Mucosa of rectum (tissue), 2 donors: ENCODE data around the gene GLIPR1L1.

Source experiments
- H3K27ac ChIP-seq, 2 donors: one replicate each; pipeline ENCODE4 v1.7.0; 2013; ENCODE audit warnings: inconsistent platforms in 2 of 2, low read depth in 2 of 2, low read length in 2 of 2
- H3K27me3 ChIP-seq, 2 donors: one replicate each; pipeline ENCODE4 v1.7.0; 2013; ENCODE audit warnings: low read length in 2 of 2; ENCODE audit not compliant: control insufficient read depth in 2 of 2, insufficient read depth in 2 of 2
- H3K36me3 ChIP-seq, 2 donors: one replicate each; pipeline ENCODE4 v1.7.0; 2013; ENCODE audit warnings: low read length in 2 of 2; ENCODE audit not compliant: control insufficient read depth in 2 of 2, insufficient read depth in 2 of 2
- H3K4me1 ChIP-seq, 2 donors: one replicate each; pipeline ENCODE4 v1.7.0; 2013; ENCODE audit warnings: low read length in 2 of 2, mild to moderate bottlenecking in 1 of 2; ENCODE audit not compliant: control insufficient read depth in 2 of 2, insufficient read depth in 2 of 2
- H3K4me3 ChIP-seq, 2 donors: one replicate each; pipeline ENCODE4 v1.7.0; 2013; ENCODE audit warnings: low read length in 2 of 2
- H3K9ac ChIP-seq, 2 donors: one replicate each; pipeline ENCODE4 v1.7.0; 2013; ENCODE audit warnings: low read length in 2 of 2, low read depth in 1 of 2, mild to moderate bottlenecking in 1 of 2
- H3K9me3 ChIP-seq, 2 donors: one replicate each; pipeline ENCODE4 v1.7.0; 2013; ENCODE audit warnings: low read length in 2 of 2; ENCODE audit not compliant: control insufficient read depth in 2 of 2
- donor health status: healthy.
- donor health status: Normal muscosa, but diverticular disease.

The GLIPR1L1 gene

GRCh38 chr12:75334384-75335030 is at the start of gene GLIPR1L1:
Gene GLIPR1L1 (plus strand): TSS chr12:75334670. CDS start chr12:75334729, 59 bp downstream.
- no peaks in the 10 kb centered on the region for H3K27me3 ChIP-seq
- peak within 1 kb of the TSS; percentile 30 to 59 for H3K4me3 ChIP-seq
- H3K9me3 ChIP-seq, result no peaks in the 10 kb centered on the region
- peaks cover 0 to 4% of the 10 kb centered on the region in 2 donors for H3K4me1 ChIP-seq
- no peak within 1 kb of the TSS for H3K27ac ChIP-seq
- H3K36me3 ChIP-seq, result no peaks in the 10 kb centered on the region
- no peak within 1 kb of the TSS for H3K9ac ChIP-seq

- Histone ChIP-seq H3K9ac (no peak overlapping the region), H3K4me1 (no peaks in the 10 kb centered on the region), H3K36me3 (no peaks in the 10 kb centered on the region), H3K27me3 (no peaks in the 10 kb centered on the region), H3K4me3 (no peak overlapping the region), H3K9me3 (no peaks in the 10 kb centered on the region), H3K27ac (no peak overlapping the region)
Measured at GRCh38 chr12:75288860-75289259, 45.6 kb upstream of the GLIPR1L1 start.

- Histone ChIP-seq H3K27ac (no peak overlapping the region), H3K36me3 (no peaks in the 10 kb centered on the region), H3K4me3 (no peak overlapping the region), H3K9ac (no peak overlapping the region), H3K9me3 (no peaks in the 10 kb centered on the region), H3K27me3 (no peaks in the 10 kb centered on the region), H3K4me1 (no peaks in the 10 kb centered on the region)
Measured at GRCh38 chr12:75289753-75290152, 44.7 kb upstream of the GLIPR1L1 start.

GRCh38 chr12:75291014-75291413 is 43.5 kb upstream of the GLIPR1L1 start:
- Histone ChIP-seq H3K27ac (no peak overlapping the region), H3K4me1 (no peaks in the 10 kb centered on the region), H3K36me3 (no peaks in the 10 kb centered on the region), H3K27me3 (no peaks in the 10 kb centered on the region), H3K9me3 (no peaks in the 10 kb centered on the region), H3K4me3 (no peak overlapping the region), H3K9ac (no peak overlapping the region)

GRCh38 chr12:75294336-75294735 is 40.1 kb upstream of the GLIPR1L1 start:
- H3K27ac ChIP-seq, result no peak overlapping the region
- no peak overlapping the region for H3K9ac ChIP-seq
- H3K9me3 ChIP-seq, result no peaks in the 10 kb centered on the region
- H3K4me1 ChIP-seq, result no peaks in the 10 kb centered on the region
- no peaks in the 10 kb centered on the region for H3K36me3 ChIP-seq
- H3K4me3 ChIP-seq, result no peak overlapping the region
- H3K27me3 ChIP-seq, result no peaks in the 10 kb centered on the region

GRCh38 chr12:75294797-75295196 is 39.7 kb upstream of the GLIPR1L1 start:
- H3K4me1 ChIP-seq, result no peaks in the 10 kb centered on the region

GRCh38 chr12:75302225-75302624 is 32.2 kb upstream of the GLIPR1L1 start:
- H3K4me3 ChIP-seq, result no peak overlapping the region
- H3K27me3 ChIP-seq, result no peaks in the 10 kb centered on the region
- no peaks in the 10 kb centered on the region for H3K4me1 ChIP-seq
- H3K27ac ChIP-seq, result no peak overlapping the region
- no peaks in the 10 kb centered on the region for H3K9me3 ChIP-seq
- no peaks in the 10 kb centered on the region for H3K36me3 ChIP-seq
- H3K9ac ChIP-seq, result no peak overlapping the region

More at GRCh38 chr12:75294797-75295196, 39.7 kb upstream of the GLIPR1L1 start:
- Histone ChIP-seq H3K27me3 (no peaks in the 10 kb centered on the region), H3K9me3 (no peaks in the 10 kb centered on the region), H3K36me3 (no peaks in the 10 kb centered on the region), H3K9ac (no peak overlapping the region), H3K4me3 (no peak overlapping the region), H3K27ac (no peak overlapping the region)

- no peaks in the 10 kb centered on the region for H3K4me1 ChIP-seq
- no peak overlapping the region for H3K4me3 ChIP-seq
- H3K9me3 ChIP-seq, result no peaks in the 10 kb centered on the region
- no peak overlapping the region for H3K9ac ChIP-seq
- no peaks in the 10 kb centered on the region for H3K27me3 ChIP-seq
- H3K27ac ChIP-seq, result no peak overlapping the region
- H3K36me3 ChIP-seq, result no peaks in the 10 kb centered on the region
Measured at GRCh38 chr12:75302781-75303180, 31.7 kb upstream of the GLIPR1L1 start.

GRCh38 chr12:75305412-75306332 is 28.8 kb upstream of the GLIPR1L1 start:
- no peak overlapping the region for H3K27ac ChIP-seq
- H3K27me3 ChIP-seq, result no peaks in the 10 kb centered on the region
- H3K4me3 ChIP-seq, result no peak overlapping the region
- no peaks in the 10 kb centered on the region for H3K9me3 ChIP-seq
- no peak overlapping the region for H3K9ac ChIP-seq
- no peaks in the 10 kb centered on the region for H3K36me3 ChIP-seq
- no peaks in the 10 kb centered on the region for H3K4me1 ChIP-seq

GRCh38 chr12:75308279-75308678 is 26.2 kb upstream of the GLIPR1L1 start:
- Histone ChIP-seq H3K4me3 (no peak overlapping the region), H3K9me3 (no peaks in the 10 kb centered on the region), H3K27ac (no peak overlapping the region), H3K4me1 (no peaks in the 10 kb centered on the region), H3K27me3 (no peaks in the 10 kb centered on the region), H3K36me3 (no peaks in the 10 kb centered on the region), H3K9ac (no peak overlapping the region)
